Measurements from ENCODE around the gene APAF1. TPM values are rescaled to one million over a fixed set of nuclear protein-coding genes. Genes with fewer than 3 reads are reported as not detected.

The APAF1 gene
- total and polyA plus RNA-seq, 9 of the 15 experiments (the other 6 are each of a cell fraction or from before 2014, with no cell fraction given) = 5.1 to 15.7 (median 9.9) TPM

GRCh38 chr12:98757455-98757854 lies 112.4 kb downstream of the APAF1 start:
- CTCF ChIA-PET (ENCODE audit: low intra/inter-chr PET ratio) = no interaction called here
- Histone ChIP-seq H3K4me2 (ENCODE audit: insufficient read depth, low read length) (no peak overlapping the region), H3K27me3 (ENCODE audit: control insufficient read depth in 2 of 2, insufficient read depth in 2 of 2, low read length in 2 of 2) (peaks cover under 1 to 13% of the 10 kb centered on the region in 2 experiments; a peak in 3 of 5 replicates), H2AFZ (ENCODE audit: low read depth, low read length) (no peak overlapping the region), H3K4me1 (replicated peaks in 1 of 2; ENCODE audit: control insufficient read depth in 2 of 2, insufficient read depth in 2 of 2, low read length in 2 of 2) (peaks cover 10 to 25% of the 10 kb centered on the region in 2 experiments; a peak in 4 of 5 replicates), H3K9ac (ENCODE audit: insufficient read depth in 1 of 2, low read depth in 2 of 2, low read length in 2 of 2) (no peak overlapping the region), H3K9me1 (ENCODE audit: control insufficient read depth, insufficient read depth, low read length) (no peaks in the 10 kb centered on the region), H3K4me3 (no peak overlapping the region), H3K36me3 (ENCODE audit: control insufficient read depth, insufficient read depth, low read length) (no peaks in the 10 kb centered on the region), H3K79me2 (ENCODE audit: control insufficient read depth, insufficient read depth, low read length) (no peaks in the 10 kb centered on the region), H3K9me3 (replicated peaks; ENCODE audit: control insufficient read depth, insufficient read depth, low read depth, low read length) (no peaks in the 10 kb centered on the region), H3K27ac (ENCODE audit: extremely low read depth, low read depth, low read length) (no peak overlapping the region), H4K20me1 (replicated peaks; ENCODE audit: control insufficient read depth, insufficient read depth, low read length) (no peaks in the 10 kb centered on the region)
- no peak for TF ChIP-seq ZNF830 (CRISPR knock-in tag; IDR thresholded peaks at IDR 0.05)
- TF ChIP-seq ETV6 (IDR thresholded peaks at IDR 0.05; ENCODE audit: borderline replicate concordance in 1 of 2, low read depth in 2 of 2, low read length in 1 of 2) = no peak
- TF ChIP-seq ETV6 (CRISPR knock-in tag; IDR thresholded peaks at IDR 0.05; ENCODE audit: borderline replicate concordance) = no peak
- no peak for ATAC-seq
- in situ Hi-C loops (cut with MboI) = no loop called here
- no peak for FAIRE-seq
- WGBS (ENCODE audit: insufficient coverage, low coverage, missing lambda C conversion rate) = 36% methylated on average over 4 of the region's 4 CpGs
- intact Hi-C loops (cut with micrococcal nuclease) = no loop called here
- POLR2A ChIA-PET = interaction anchor here (0.6 kb wide), 1 partner anchor 229 kb away, joined by 3 read pairs; no protein-coding TSS in a partner anchor
- no TSS peak for BruUV-seq (replicated peaks)
- DNase-seq (ENCODE audit: extremely low read depth in 1 of 4, low spot score in 3 of 4) = no peak

DNA sequence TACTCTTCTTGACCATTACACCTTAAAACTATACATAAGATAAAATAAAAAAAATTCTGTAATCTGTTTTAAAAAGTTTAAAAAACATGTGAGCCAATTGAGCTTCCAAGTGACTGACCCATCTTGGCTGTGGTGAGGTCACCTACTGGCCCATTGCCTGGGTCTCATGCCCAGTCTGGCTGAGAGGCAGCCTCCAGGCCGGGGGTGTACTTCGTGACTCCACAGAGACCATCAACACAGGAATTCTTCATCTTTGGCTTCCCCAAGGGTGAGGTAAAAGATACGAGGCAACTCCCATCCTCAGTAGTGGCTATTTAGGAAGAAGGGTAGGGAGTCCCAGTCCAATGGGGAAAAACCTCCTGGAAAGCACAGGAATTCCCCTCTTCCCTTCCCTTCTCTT lies 113.2 kb downstream of the APAF1 start:
- Histone ChIP-seq H4K20me1 (replicated peaks; ENCODE audit: control insufficient read depth, insufficient read depth, low read length) (no peaks in the 10 kb centered on the region), H3K4me1 (replicated peaks in 1 of 2; ENCODE audit: control insufficient read depth in 2 of 2, insufficient read depth in 2 of 2, low read length in 2 of 2) (peaks cover 7 to 16% of the 10 kb centered on the region in 2 experiments; a peak in 3 of 5 replicates), H3K9me3 (replicated peaks; ENCODE audit: control insufficient read depth, insufficient read depth, low read depth, low read length) (no peaks in the 10 kb centered on the region), H3K4me3 (no peak overlapping the region), H3K36me3 (ENCODE audit: control insufficient read depth, insufficient read depth, low read length) (no peaks in the 10 kb centered on the region), H2AFZ (ENCODE audit: low read depth, low read length) (no peak overlapping the region), H3K9ac (ENCODE audit: insufficient read depth in 1 of 2, low read depth in 2 of 2, low read length in 2 of 2) (no peak overlapping the region), H3K9me1 (ENCODE audit: control insufficient read depth, insufficient read depth, low read length) (no peaks in the 10 kb centered on the region), H3K79me2 (ENCODE audit: control insufficient read depth, insufficient read depth, low read length) (no peaks in the 10 kb centered on the region), H3K27ac (ENCODE audit: extremely low read depth, low read depth, low read length) (no peak overlapping the region), H3K4me2 (ENCODE audit: insufficient read depth, low read length) (no peak overlapping the region), H3K27me3 (ENCODE audit: control insufficient read depth in 2 of 2, insufficient read depth in 2 of 2, low read length in 2 of 2) (peaks cover 6 to 16% of the 10 kb centered on the region in 2 experiments; a peak in 3 of 5 replicates)
- intact Hi-C loops (cut with micrococcal nuclease) = no loop called here
- POLR2A ChIA-PET = interaction anchor here (0.6 to 1.1 kb wide), 3 partner anchors 11 to 139 kb away, joined by 3 read pairs; no protein-coding TSS in a partner anchor
- CTCF ChIA-PET (ENCODE audit: low intra/inter-chr PET ratio) = no interaction called here
- in situ Hi-C loops (cut with MboI) = no loop called here
- DNase-seq (ENCODE audit: extremely low read depth in 1 of 4, low spot score in 3 of 4) (no peak), ATAC-seq (no peak), FAIRE-seq (no peak)
- WGBS (ENCODE audit: insufficient coverage, low coverage, missing lambda C conversion rate) = 10% methylated on average over 3 of the region's 3 CpGs
- no peak for TF ChIP-seq IRF2 (CRISPR knock-in tag; IDR thresholded peaks at IDR 0.05)
- TF ChIP-seq, protein P1, sequence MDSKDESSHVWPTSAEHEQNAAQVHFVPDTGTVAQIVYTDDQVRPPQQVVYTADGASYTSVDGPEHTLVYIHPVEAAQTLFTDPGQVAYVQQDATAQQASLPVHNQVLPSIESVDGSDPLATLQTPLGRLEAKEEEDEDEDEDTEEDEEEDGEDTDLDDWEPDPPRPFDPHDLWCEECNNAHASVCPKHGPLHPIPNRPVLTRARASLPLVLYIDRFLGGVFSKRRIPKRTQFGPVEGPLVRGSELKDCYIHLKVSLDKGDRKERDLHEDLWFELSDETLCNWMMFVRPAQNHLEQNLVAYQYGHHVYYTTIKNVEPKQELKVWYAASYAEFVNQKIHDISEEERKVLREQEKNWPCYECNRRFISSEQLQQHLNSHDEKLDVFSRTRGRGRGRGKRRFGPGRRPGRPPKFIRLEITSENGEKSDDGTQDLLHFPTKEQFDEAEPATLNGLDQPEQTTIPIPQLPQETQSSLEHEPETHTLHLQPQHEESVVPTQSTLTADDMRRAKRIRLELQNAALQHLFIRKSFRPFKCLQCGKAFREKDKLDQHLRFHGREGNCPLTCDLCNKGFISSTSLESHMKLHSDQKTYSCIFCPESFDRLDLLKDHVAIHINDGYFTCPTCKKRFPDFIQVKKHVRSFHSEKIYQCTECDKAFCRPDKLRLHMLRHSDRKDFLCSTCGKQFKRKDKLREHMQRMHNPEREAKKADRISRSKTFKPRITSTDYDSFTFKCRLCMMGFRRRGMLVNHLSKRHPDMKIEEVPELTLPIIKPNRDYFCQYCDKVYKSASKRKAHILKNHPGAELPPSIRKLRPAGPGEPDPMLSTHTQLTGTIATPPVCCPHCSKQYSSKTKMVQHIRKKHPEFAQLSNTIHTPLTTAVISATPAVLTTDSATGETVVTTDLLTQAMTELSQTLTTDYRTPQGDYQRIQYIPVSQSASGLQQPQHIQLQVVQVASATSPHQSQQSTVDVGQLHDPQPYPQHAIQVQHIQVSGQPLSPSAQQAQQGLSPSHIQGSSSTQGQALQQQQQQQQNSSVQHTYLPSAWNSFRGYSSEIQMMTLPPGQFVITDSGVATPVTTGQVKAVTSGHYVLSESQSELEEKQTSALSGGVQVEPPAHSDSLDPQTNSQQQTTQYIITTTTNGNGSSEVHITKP (IDR thresholded peaks at IDR 0.05; ENCODE audit: partially characterized antibody) = no peak
- TF ChIP-seq SMARCB1 (IDR thresholded peaks at IDR 0.05; ENCODE audit: insufficient read length, low read depth) = no peak
- no peak for TF ChIP-seq ZNF280B (CRISPR knock-in tag; IDR thresholded peaks at IDR 0.05)
- no peak for TF ChIP-seq PHF21A (IDR thresholded peaks at IDR 0.05; ENCODE audit: borderline replicate concordance, low read depth)
- no TSS peak for BruUV-seq (replicated peaks)

All from K562 (cell line).